ENCODE results near the gene CLCA2. TPM values are rescaled to one million over a fixed set of nuclear protein-coding genes. Genes with fewer than 3 reads are reported as not detected.

CLCA2 gene
- polyA plus RNA-seq, 2 donors, result 66.5 to 109 TPM

GRCh38 chr1:86423473-86423872, 498 bp upstream of the CLCA2 start:
- Histone ChIP-seq H3K4me1 (ENCODE audit: control insufficient read depth in 2 of 2, insufficient read depth in 2 of 2, low read length in 1 of 2) (peaks cover 3 to 4% of the 10 kb centered on the region in 2 donors), H3K9me3 (ENCODE audit: control insufficient read depth in 2 of 2, insufficient read depth in 1 of 2, low read depth in 1 of 2, low read length in 1 of 2) (no peaks in the 10 kb centered on the region), H3K27me3 (ENCODE audit: control insufficient read depth in 1 of 2, insufficient read depth in 2 of 2, low read length in 2 of 2) (no peaks in the 10 kb centered on the region), H3K4me3 (ENCODE audit: low read depth in 1 of 2, low read length in 2 of 2) (no peak overlapping the region), H3K27ac (ENCODE audit: low read depth in 2 of 2, low read length in 1 of 2) (peak overlapping the region; percentile 92 to 93), H3K36me3 (ENCODE audit: control insufficient read depth in 2 of 2, insufficient read depth in 2 of 2, low read length in 1 of 2) (no peaks in the 10 kb centered on the region)

GRCh38 chr1:86429122-86429725, 5.3 kb downstream of the CLCA2 start:
- Histone ChIP-seq H3K4me3 (ENCODE audit: low read depth in 1 of 2, low read length in 2 of 2) (no peak overlapping the region), H3K36me3 (ENCODE audit: control insufficient read depth in 2 of 2, insufficient read depth in 2 of 2, low read length in 1 of 2) (peaks cover 0 to 2% of the 10 kb centered on the region in 2 donors), H3K27me3 (ENCODE audit: control insufficient read depth in 1 of 2, insufficient read depth in 2 of 2, low read length in 2 of 2) (no peaks in the 10 kb centered on the region), H3K27ac (ENCODE audit: low read depth in 2 of 2, low read length in 1 of 2) (peak overlapping the region; percentile 58 to 75), H3K9me3 (ENCODE audit: control insufficient read depth in 2 of 2, insufficient read depth in 1 of 2, low read depth in 1 of 2, low read length in 1 of 2) (no peaks in the 10 kb centered on the region), H3K4me1 (ENCODE audit: control insufficient read depth in 2 of 2, insufficient read depth in 2 of 2, low read length in 1 of 2) (no peaks in the 10 kb centered on the region)
- 76 to 80% methylated on average over 7 of the region's 7 CpGs for WGBS, 2 donors

GRCh38 chr1:86429835-86430234, 5.9 kb downstream of the CLCA2 start:
- H3K4me3 ChIP-seq (ENCODE audit: low read depth in 1 of 2, low read length in 2 of 2), result no peak overlapping the region
- no peaks in the 10 kb centered on the region for H3K4me1 ChIP-seq (ENCODE audit: control insufficient read depth in 2 of 2, insufficient read depth in 2 of 2, low read length in 1 of 2)
- no peaks in the 10 kb centered on the region for H3K27me3 ChIP-seq (ENCODE audit: control insufficient read depth in 1 of 2, insufficient read depth in 2 of 2, low read length in 2 of 2)
- peaks cover 0 to 2% of the 10 kb centered on the region in 2 donors for H3K36me3 ChIP-seq (ENCODE audit: control insufficient read depth in 2 of 2, insufficient read depth in 2 of 2, low read length in 1 of 2)
- H3K9me3 ChIP-seq (ENCODE audit: control insufficient read depth in 2 of 2, insufficient read depth in 1 of 2, low read depth in 1 of 2, low read length in 1 of 2), result no peaks in the 10 kb centered on the region
- WGBS, 2 donors, result 2 to 11% methylated on average over 3 of the region's 3 CpGs
- peak overlapping the region in 1 of 2 donors; percentile 90 for H3K27ac ChIP-seq (ENCODE audit: low read depth in 2 of 2, low read length in 1 of 2)

GRCh38 chr1:86430376-86430775, 6.4 kb downstream of the CLCA2 start:
- no peaks in the 10 kb centered on the region for H3K4me1 ChIP-seq (ENCODE audit: control insufficient read depth in 2 of 2, insufficient read depth in 2 of 2, low read length in 1 of 2)
- H3K27ac ChIP-seq (ENCODE audit: low read depth in 2 of 2, low read length in 1 of 2), result peak overlapping the region; percentile 11 to 90
- H3K9me3 ChIP-seq (ENCODE audit: control insufficient read depth in 2 of 2, insufficient read depth in 1 of 2, low read depth in 1 of 2, low read length in 1 of 2), result no peaks in the 10 kb centered on the region
- H3K4me3 ChIP-seq (ENCODE audit: low read depth in 1 of 2, low read length in 2 of 2), result no peak overlapping the region
- H3K36me3 ChIP-seq (ENCODE audit: control insufficient read depth in 2 of 2, insufficient read depth in 2 of 2, low read length in 1 of 2), result peaks cover 0 to 2% of the 10 kb centered on the region in 2 donors
- no peaks in the 10 kb centered on the region for H3K27me3 ChIP-seq (ENCODE audit: control insufficient read depth in 1 of 2, insufficient read depth in 2 of 2, low read length in 2 of 2)

DNA sequence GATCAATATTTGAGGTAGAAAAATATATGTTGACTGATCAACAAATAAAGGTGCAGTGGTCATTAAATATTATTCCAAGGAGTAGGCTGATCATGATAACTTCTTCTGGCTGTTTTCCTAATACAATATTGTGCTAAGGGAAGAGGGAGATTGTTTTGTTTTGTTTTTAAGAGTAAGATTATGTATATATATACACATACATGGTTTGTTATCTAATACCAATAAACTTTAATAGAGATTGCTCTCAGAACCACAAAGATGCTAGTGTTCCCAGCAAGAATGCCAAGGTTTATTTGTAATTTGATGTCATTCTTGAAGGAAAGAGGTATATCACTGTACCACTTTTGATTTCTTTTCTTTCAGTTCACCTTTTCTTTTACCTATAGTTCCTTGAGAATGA, 10.1 kb downstream of the CLCA2 start:
- no peaks in the 10 kb centered on the region for H3K9me3 ChIP-seq (ENCODE audit: control insufficient read depth in 2 of 2, insufficient read depth in 1 of 2, low read depth in 1 of 2, low read length in 1 of 2)
- H3K4me1 ChIP-seq (ENCODE audit: control insufficient read depth in 2 of 2, insufficient read depth in 2 of 2, low read length in 1 of 2), result no peaks in the 10 kb centered on the region
- H3K36me3 ChIP-seq (ENCODE audit: control insufficient read depth in 2 of 2, insufficient read depth in 2 of 2, low read length in 1 of 2), result peaks cover 4 to 8% of the 10 kb centered on the region in 2 donors
- H3K27me3 ChIP-seq (ENCODE audit: control insufficient read depth in 1 of 2, insufficient read depth in 2 of 2, low read length in 2 of 2), result no peaks in the 10 kb centered on the region
- no peak overlapping the region for H3K27ac ChIP-seq (ENCODE audit: low read depth in 2 of 2, low read length in 1 of 2)
- H3K4me3 ChIP-seq (ENCODE audit: low read depth in 1 of 2, low read length in 2 of 2), result no peak overlapping the region

DNA sequence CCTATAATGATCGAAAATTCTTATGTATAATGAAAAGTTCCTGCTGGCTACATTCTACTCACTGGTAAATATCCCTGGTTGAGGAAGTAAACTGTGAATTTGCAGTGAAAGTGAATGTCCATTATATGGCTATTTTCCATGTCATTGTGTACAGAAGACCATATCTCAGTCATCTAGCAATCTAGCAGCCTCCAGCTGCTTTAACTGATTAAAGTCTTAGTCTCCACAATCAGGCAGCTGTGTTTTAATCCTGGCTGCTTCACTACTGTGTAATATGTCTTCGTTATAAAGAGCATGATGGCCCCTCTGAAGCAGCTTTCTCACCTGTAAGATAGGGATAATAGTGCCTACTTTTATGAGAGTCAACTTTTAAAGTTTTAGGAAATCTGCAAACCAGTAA, 11.4 kb downstream of the CLCA2 start:
- Histone ChIP-seq H3K27ac (ENCODE audit: low read depth in 2 of 2, low read length in 1 of 2) (no peak overlapping the region), H3K4me3 (ENCODE audit: low read depth in 1 of 2, low read length in 2 of 2) (no peak overlapping the region), H3K4me1 (ENCODE audit: control insufficient read depth in 2 of 2, insufficient read depth in 2 of 2, low read length in 1 of 2) (no peaks in the 10 kb centered on the region), H3K9me3 (ENCODE audit: control insufficient read depth in 2 of 2, insufficient read depth in 1 of 2, low read depth in 1 of 2, low read length in 1 of 2) (no peaks in the 10 kb centered on the region), H3K27me3 (ENCODE audit: control insufficient read depth in 1 of 2, insufficient read depth in 2 of 2, low read length in 2 of 2) (no peaks in the 10 kb centered on the region), H3K36me3 (ENCODE audit: control insufficient read depth in 2 of 2, insufficient read depth in 2 of 2, low read length in 1 of 2) (peaks cover 4 to 8% of the 10 kb centered on the region in 2 donors)
- WGBS, 2 donors, result 38 to 74% methylated on average over 2 of the region's 2 CpGs

DNA sequence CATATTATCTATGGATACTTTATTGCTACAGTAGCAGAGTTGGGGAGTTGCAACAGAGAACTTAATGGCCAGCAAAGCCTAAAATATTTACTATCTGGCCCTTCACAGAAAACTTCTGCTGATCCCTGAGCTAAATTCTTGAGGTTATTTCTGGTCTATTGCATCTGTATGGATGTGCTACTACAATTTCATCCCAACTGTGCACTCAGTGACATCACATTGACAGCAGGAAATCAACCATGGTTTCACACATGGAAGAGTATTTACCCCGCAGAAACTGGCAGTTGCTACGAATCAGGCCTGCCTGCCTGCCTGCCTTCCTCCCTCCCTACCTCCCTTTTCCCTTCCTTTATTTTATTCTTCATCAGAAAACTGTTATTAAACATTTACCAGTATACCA, 12.1 kb downstream of the CLCA2 start:
- Histone ChIP-seq H3K36me3 (ENCODE audit: control insufficient read depth in 2 of 2, insufficient read depth in 2 of 2, low read length in 1 of 2) (peaks cover 4 to 8% of the 10 kb centered on the region in 2 donors), H3K27ac (ENCODE audit: low read depth in 2 of 2, low read length in 1 of 2) (no peak overlapping the region), H3K4me3 (ENCODE audit: low read depth in 1 of 2, low read length in 2 of 2) (no peak overlapping the region), H3K9me3 (ENCODE audit: control insufficient read depth in 2 of 2, insufficient read depth in 1 of 2, low read depth in 1 of 2, low read length in 1 of 2) (no peaks in the 10 kb centered on the region), H3K27me3 (ENCODE audit: control insufficient read depth in 1 of 2, insufficient read depth in 2 of 2, low read length in 2 of 2) (no peaks in the 10 kb centered on the region), H3K4me1 (ENCODE audit: control insufficient read depth in 2 of 2, insufficient read depth in 2 of 2, low read length in 1 of 2) (no peaks in the 10 kb centered on the region)
- 63 to 75% methylated on average over 2 of the region's 2 CpGs for WGBS, 2 donors

GRCh38 chr1:86441581-86441980, 17.6 kb downstream of the CLCA2 start:
- 64 to 70% methylated on average over 2 of the region's 2 CpGs for WGBS, 2 donors
- H3K9me3 ChIP-seq (ENCODE audit: control insufficient read depth in 2 of 2, insufficient read depth in 1 of 2, low read depth in 1 of 2, low read length in 1 of 2), result no peaks in the 10 kb centered on the region
- no peak overlapping the region for H3K4me3 ChIP-seq (ENCODE audit: low read depth in 1 of 2, low read length in 2 of 2)
- no peaks in the 10 kb centered on the region for H3K27me3 ChIP-seq (ENCODE audit: control insufficient read depth in 1 of 2, insufficient read depth in 2 of 2, low read length in 2 of 2)
- H3K27ac ChIP-seq (ENCODE audit: low read depth in 2 of 2, low read length in 1 of 2), result no peak overlapping the region
- H3K4me1 ChIP-seq (ENCODE audit: control insufficient read depth in 2 of 2, insufficient read depth in 2 of 2, low read length in 1 of 2), result no peaks in the 10 kb centered on the region
- peaks cover 0 to 7% of the 10 kb centered on the region in 2 donors for H3K36me3 ChIP-seq (ENCODE audit: control insufficient read depth in 2 of 2, insufficient read depth in 2 of 2, low read length in 1 of 2)

GRCh38 chr1:86441997-86442396, 18.0 kb downstream of the CLCA2 start:
- H3K4me3 ChIP-seq (ENCODE audit: low read depth in 1 of 2, low read length in 2 of 2), result no peak overlapping the region
- no peaks in the 10 kb centered on the region for H3K4me1 ChIP-seq (ENCODE audit: control insufficient read depth in 2 of 2, insufficient read depth in 2 of 2, low read length in 1 of 2)
- WGBS, 2 donors, result 65 to 71% methylated on average over 1 of the region's 1 CpG
- H3K36me3 ChIP-seq (ENCODE audit: control insufficient read depth in 2 of 2, insufficient read depth in 2 of 2, low read length in 1 of 2), result peaks cover 0 to 7% of the 10 kb centered on the region in 2 donors
- no peaks in the 10 kb centered on the region for H3K9me3 ChIP-seq (ENCODE audit: control insufficient read depth in 2 of 2, insufficient read depth in 1 of 2, low read depth in 1 of 2, low read length in 1 of 2)
- H3K27ac ChIP-seq (ENCODE audit: low read depth in 2 of 2, low read length in 1 of 2), result no peak overlapping the region
- H3K27me3 ChIP-seq (ENCODE audit: control insufficient read depth in 1 of 2, insufficient read depth in 2 of 2, low read length in 2 of 2), result no peaks in the 10 kb centered on the region

- H3K27me3 ChIP-seq (ENCODE audit: control insufficient read depth in 1 of 2, insufficient read depth in 2 of 2, low read length in 2 of 2), result no peaks in the 10 kb centered on the region
- H3K27ac ChIP-seq (ENCODE audit: low read depth in 2 of 2, low read length in 1 of 2), result no peak overlapping the region
- no peaks in the 10 kb centered on the region for H3K9me3 ChIP-seq (ENCODE audit: control insufficient read depth in 2 of 2, insufficient read depth in 1 of 2, low read depth in 1 of 2, low read length in 1 of 2)
- no peak overlapping the region for H3K4me3 ChIP-seq (ENCODE audit: low read depth in 1 of 2, low read length in 2 of 2)
- WGBS, 2 donors, result 62 to 100% methylated on average over 1 of the region's 1 CpG
- H3K36me3 ChIP-seq (ENCODE audit: control insufficient read depth in 2 of 2, insufficient read depth in 2 of 2, low read length in 1 of 2), result peaks cover 0 to 6% of the 10 kb centered on the region in 2 donors
- no peaks in the 10 kb centered on the region for H3K4me1 ChIP-seq (ENCODE audit: control insufficient read depth in 2 of 2, insufficient read depth in 2 of 2, low read length in 1 of 2)
These were observed 21.9 kb downstream of the CLCA2 start for GRCh38 chr1:86445919-86446318.

Data from esophagus (tissue), 2 donors.